A549 (cell line): ENCODE data around the gene FXYD3. TPM values are rescaled to one million over a fixed set of nuclear protein-coding genes. Genes with fewer than 3 reads are reported as not detected.

Source experiments
- ATAC-seq, 2 experiments: fragments of 200-7000 bp in 1 of 2; fragments of >200 bp in 1 of 2; cut with Nextera tagmentation in 1 of 2; cut with Tn5 transposase in 1 of 2; 3 replicates each; pipeline versions ENCODE4 v1.8.0 to v1.9.1; 2018 to 2020; ENCODE audit warnings: mild to moderate bottlenecking in 1 of 2, moderate library complexity in 1 of 2
- CTCF ChIA-PET: fragments of 300-600 bp; sonication (Branson Sonifier 250); formaldehyde crosslinking; extraction: SDS; loops from one replicate; lab custom pipeline; 2021; ENCODE audit warnings: antibody characterized with exemption, inconsistent platforms; lab: Yijun Ruan, JAX
- POLR2A ChIA-PET: fragments of 350-600 bp; formaldehyde crosslinking; extraction: SDS; loops from one replicate; lab custom pipeline; 2021; ENCODE audit warnings: antibody characterized with exemption, inconsistent platforms; lab: Yijun Ruan, JAX
- DNase-seq, 2 experiments: peaks; one replicate each; pipeline versions ENCODE4 v3.0.0 to v3.0.0-alpha.2; 2011 to 2016; ENCODE audit warnings: low read depth in 1 of 2, low spot score in 1 of 2
- FAIRE-seq: peaks from 2 replicates; lab custom pipeline; 2011; peaks lifted over from hg19 to GRCh38; lab: Jason Lieb, UNC
- H3K27ac ChIP-seq, 2 experiments: fragments of >200 bp; sonication (Bioruptor Twin); formaldehyde crosslinking; 3 replicates each; pipeline ENCODE4 v1.5.1; 2016 to 2017
- H3K4me1 ChIP-seq: fragments of >200 bp; sonication (Bioruptor Twin); formaldehyde crosslinking; 3 replicates; pipeline ENCODE4 v1.6.1; 2016
- H3K4me2 ChIP-seq: fragments of >200 bp; sonication (Bioruptor Twin); formaldehyde crosslinking; 3 replicates; pipeline ENCODE4 v1.6.1; 2016
- H3K4me3 ChIP-seq: fragments of >200 bp; sonication (Bioruptor Twin); formaldehyde crosslinking; 3 replicates; pipeline ENCODE4 v1.5.1; 2016
- H3K9me3 ChIP-seq: fragments of >200 bp; sonication (Bioruptor Twin); formaldehyde crosslinking; 3 replicates; pipeline ENCODE4 v1.6.1; 2016
- ATOH8 ChIP-seq: fragments of 250-450 bp; sonication (Bioruptor Pico); IDR thresholded peaks from 2 replicates; pipeline ENCODE4 v1.5.0; 2020; ENCODE audit warnings: low read depth, mild to moderate bottlenecking, moderate library complexity
- CHD2 ChIP-seq: fragments of 150-350 bp; IDR thresholded peaks from 2 replicates; pipeline ENCODE4 v1.6.1; 2014; ENCODE audit warnings: low read length; ENCODE audit not compliant: partially characterized antibody
- CTCF ChIP-seq: fragments of >200 bp; sonication (Bioruptor Twin); formaldehyde crosslinking; IDR thresholded peaks from 3 replicates; pipeline ENCODE4 v1.5.1; 2016
- EHF ChIP-seq: fragments of 250-450 bp; sonication (Bioruptor Pico); IDR thresholded peaks from 2 replicates; pipeline ENCODE4 v1.5.0; 2020; ENCODE audit warnings: mild to moderate bottlenecking
- EHMT2 ChIP-seq: fragments of 200-600 bp; sonication (generic); IDR thresholded peaks from 2 replicates; pipeline ENCODE4 v1.6.1; 2016; ENCODE audit warnings: antibody characterized with exemption, low read depth, mild to moderate bottlenecking, moderate library complexity
- EP300 ChIP-seq, 2 experiments: fragments of >200 bp; sonication (Bioruptor Twin); formaldehyde crosslinking; IDR thresholded peaks; 2 replicates in 1 of 2; 3 replicates in 1 of 2; pipeline ENCODE4 v1.6.1; 2016 to 2017
- ESRRA ChIP-seq: fragments of 150-350 bp; IDR thresholded peaks from 2 replicates; pipeline ENCODE4 v1.6.1; 2014; ENCODE audit warnings: mild to moderate bottlenecking, low read length, borderline replicate concordance
- GATA3 ChIP-seq: IDR thresholded peaks from 2 replicates; pipeline ENCODE4 v1.6.1; 2012; ENCODE audit warnings: borderline replicate concordance
- HES2 ChIP-seq: fragments of >200 bp; sonication (Bioruptor Twin); formaldehyde crosslinking; IDR thresholded peaks from 2 replicates; pipeline ENCODE4 v1.6.1; 2016
- HEYL ChIP-seq: fragments of 250-450 bp; sonication (Bioruptor Pico); IDR thresholded peaks from 2 replicates; pipeline ENCODE4 v1.8.0; 2021; ENCODE audit warnings: mild to moderate bottlenecking, moderate library complexity
- HMGXB4 ChIP-seq: fragments of 250-450 bp; sonication (Bioruptor Pico); IDR thresholded peaks from 2 replicates; pipeline ENCODE4 v1.5.0; 2021; ENCODE audit warnings: mild to moderate bottlenecking, moderate library complexity, borderline replicate concordance
- HOXA7 ChIP-seq: fragments of 250-450 bp; sonication (Bioruptor Pico); IDR thresholded peaks from 2 replicates; pipeline ENCODE4 v1.5.0; 2020; ENCODE audit warnings: mild to moderate bottlenecking, moderate library complexity
- JUN ChIP-seq, 2 experiments: fragments of >200 bp; sonication (Bioruptor Twin); formaldehyde crosslinking; IDR thresholded peaks; 2 replicates in 1 of 2; 3 replicates in 1 of 2; pipeline ENCODE4 v1.6.1; 2016 to 2017
- MAX ChIP-seq: IDR thresholded peaks from 2 replicates; pipeline ENCODE4 v1.6.1; 2012
- MYC ChIP-seq: IDR thresholded peaks from 2 replicates; pipeline ENCODE4 v1.6.1; 2012; ENCODE audit warnings: mild to moderate bottlenecking, inconsistent platforms, low read length, improper control_type of control experiment, borderline replicate concordance
- NFE2L2 ChIP-seq: fragments of 150-350 bp; conservative IDR thresholded peaks from 2 replicates; pipeline ENCODE4 v1.6.1; 2014; ENCODE audit warnings: low read length
- NPAS2 ChIP-seq: fragments of 250-450 bp; sonication (Bioruptor Pico); IDR thresholded peaks from 2 replicates; pipeline ENCODE4 v1.8.0; 2022; ENCODE audit warnings: mild to moderate bottlenecking, moderate library complexity, borderline replicate concordance
- NR3C1 ChIP-seq: fragments of >200 bp; sonication (Bioruptor Twin); formaldehyde crosslinking; IDR thresholded peaks from 3 replicates; pipeline ENCODE4 v1.6.1; 2017
- PBX3 ChIP-seq: IDR thresholded peaks from 2 replicates; pipeline ENCODE4 v1.6.1; 2012
- POLR2A ChIP-seq: IDR thresholded peaks from 2 replicates; pipeline ENCODE4 v1.6.1; 2012; ENCODE audit warnings: mild to moderate bottlenecking, low read length
- RARB ChIP-seq: fragments of 250-450 bp; sonication (Bioruptor Pico); IDR thresholded peaks from 2 replicates; pipeline ENCODE4 v1.8.0; 2021; ENCODE audit warnings: mild to moderate bottlenecking, moderate library complexity
- RFX5 ChIP-seq: fragments of 450-650 bp; IDR thresholded peaks from 2 replicates; pipeline ENCODE4 v1.7.1; 2014; ENCODE audit warnings: antibody characterized with exemption, mild to moderate bottlenecking, moderate library complexity
- ZNF302 ChIP-seq: fragments of 250-450 bp; sonication (Bioruptor Pico); IDR thresholded peaks from 2 replicates; pipeline ENCODE4 v1.9.0; 2021; ENCODE audit warnings: inconsistent platforms, mild to moderate bottlenecking, moderate library complexity
- WGBS: methylation state at CpG from one replicate; pipeline ENCODE4 v1.1.6; 2017; ENCODE audit errors: missing lambda C conversion rate; 5-methylcytosine and 5-hydroxymethylcytosine counted together
- polyA plus RNA-seq, 4 experiments: library from polyadenylated mRNA; depleted of rRNA in 3 of 4; stranded (reverse); fragments of >200 nt; fragmentation: RNase III in 1 of 4; extraction: RNeasy Plus Mini Kit Qiagen cat#74134 plus additional on column Dnase treatment in 1 of 4; gene quantifications; 2 replicates in 3 of 4; 3 replicates in 1 of 4; pipeline ENCODE4 v1.2.3, GENCODE V29; 2011 to 2017

FXYD3 gene
- polyA plus RNA-seq, 2 of the 4 experiments (the other 2 are of a cell fraction) = 0.32 TPM; not detected in 1

GRCh38 chr19:35144259-35144599 is 28.6 kb downstream of the FXYD3 start (continued):
- TF ChIP-seq HES2 = no peak
- TF ChIP-seq, all 56 proteins: peak for 0

GRCh38 chr19:35144600-35145436 is 29.2 kb downstream of the FXYD3 start:
- CTCF ChIA-PET = interaction anchor here (1.0 to 9.4 kb wide), 11 partner anchors 9 to 504 kb away, joined by 3 to 163 read pairs (median 6); partner anchors contain the start of genes FXYD5, LGI4 and USF2
- peak; percentile 92 for DNase-seq
- Histone ChIP-seq H3K4me2 (peak overlapping the region; percentile 23; the same call in 2 of the 3 replicates), H3K4me3 (no peak overlapping the region), H3K27ac (no peak overlapping the region), H3K9me3 (no peaks in the 10 kb centered on the region), H3K4me1 (peaks cover 46% of the 10 kb centered on the region)
- FAIRE-seq = peak; percentile 49
- TF ChIP-seq HMGXB4 (CRISPR knock-in tag) (no peak), RFX5 (peak; percentile 93)
- ATAC-seq = peak; percentile 10 to 21; a peak in 3 of 6 replicates
- POLR2A ChIA-PET = no interaction called here
- WGBS = 20% methylated on average over 13 of the region's 15 CpGs

- H3K4me3 ChIP-seq = no peak overlapping the region
- DNase-seq (no peak), FAIRE-seq (peak; percentile 70), ATAC-seq (no peak)
- ChIA-PET POLR2A (no interaction called here), CTCF (interaction anchor here (1.0 to 9.4 kb wide), 6 partner anchors 11 to 80 kb away, joined by 3 to 163 read pairs (median 6); partner anchors contain the start of genes FXYD5 and LGI4)
- TF ChIP-seq NFE2L2 (no peak), CHD2 (no peak), EP300 (IDR thresholded peaks at IDR 0.05) (no peak), EHF (CRISPR knock-in tag) (no peak), ATOH8 (no peak)
- no peaks in the 10 kb centered on the region for H3K9me3 ChIP-seq
- H3K27ac ChIP-seq = no peak overlapping the region
- peaks cover 36% of the 10 kb centered on the region for H3K4me1 ChIP-seq
- WGBS = 78% methylated on average over 7 of the region's 7 CpGs
- H3K4me2 ChIP-seq = no peak overlapping the region
These were observed 31.3 kb downstream of the FXYD3 start for GRCh38 chr19:35146746-35147459.

- FAIRE-seq (no peak), ATAC-seq (no peak), DNase-seq (no peak)
- ChIA-PET POLR2A (no interaction called here), CTCF (interaction anchor here (1.2 to 9.4 kb wide), 11 partner anchors 8 to 105 kb away, joined by 3 to 163 read pairs (median 5); partner anchors contain the start of genes FXYD3, FXYD5 and LGI4)
- WGBS = 86% methylated on average over 3 of the region's 3 CpGs
- Histone ChIP-seq H3K27ac (no peak overlapping the region), H3K4me1 (peaks cover 14% of the 10 kb centered on the region), H3K9me3 (no peaks in the 10 kb centered on the region), H3K4me3 (no peak overlapping the region), H3K4me2 (no peak overlapping the region)
- TF ChIP-seq ESRRA = no peak
- TF ChIP-seq EP300 (IDR thresholded peaks at IDR 0.05) = no peak
- TF ChIP-seq GATA3 = no peak
- TF ChIP-seq POLR2A = no peak
- TF ChIP-seq RARB (CRISPR knock-in tag) = no peak
- no peak for TF ChIP-seq JUN (IDR thresholded peaks at IDR 0.05)
- TF ChIP-seq ZNF302 = no peak
- TF ChIP-seq PBX3 = no peak
- TF ChIP-seq CTCF = no peak
- no peak for TF ChIP-seq EHMT2
- no peak for TF ChIP-seq NPAS2 (CRISPR knock-in tag)
- no peak for TF ChIP-seq HOXA7 (CRISPR knock-in tag)
- TF ChIP-seq MAX = no peak
- TF ChIP-seq HEYL (CRISPR knock-in tag) = no peak
- TF ChIP-seq MYC = no peak
- no peak for TF ChIP-seq NR3C1
These were observed 33.8 kb downstream of the FXYD3 start for GRCh38 chr19:35149463-35149862.
